ENCODE measurements around the gene ANXA6. TPM values are rescaled to one million over a fixed set of nuclear protein-coding genes. Genes with fewer than 3 reads are reported as not detected.

ANXA6 gene
- polyA plus RNA-seq, 1 donor = 325 TPM

DNA sequence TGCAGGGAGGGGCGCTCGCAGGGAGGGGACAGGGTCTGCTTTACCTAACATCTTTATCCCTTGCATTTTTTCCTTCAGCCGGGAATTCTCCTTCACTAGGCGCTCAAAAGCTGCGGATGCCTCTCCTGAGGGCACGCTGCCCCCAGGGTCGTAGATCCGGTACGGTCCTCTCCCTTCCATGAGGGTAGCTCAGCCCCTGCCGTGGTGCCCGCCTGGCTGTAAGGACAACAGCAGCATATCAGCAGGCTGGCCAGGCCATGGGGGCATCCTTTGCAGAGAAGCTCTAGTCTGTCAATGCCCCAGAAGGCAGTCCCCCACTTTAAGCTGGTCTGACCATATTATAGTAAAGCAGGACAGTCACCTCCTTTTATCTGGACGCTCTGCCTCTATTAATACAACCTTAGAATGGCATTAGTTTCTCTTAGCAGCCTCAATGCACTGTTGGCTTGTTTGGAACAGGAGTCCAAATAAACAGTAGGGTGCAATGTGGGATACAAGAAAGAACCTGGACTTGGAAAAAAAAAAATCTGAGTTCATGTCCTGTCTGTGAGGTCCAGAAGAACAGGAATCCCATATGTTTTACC is 92.6 kb downstream of the ANXA6 start:
- no peak for DNase-seq (ENCODE audit: low read depth)

DNA sequence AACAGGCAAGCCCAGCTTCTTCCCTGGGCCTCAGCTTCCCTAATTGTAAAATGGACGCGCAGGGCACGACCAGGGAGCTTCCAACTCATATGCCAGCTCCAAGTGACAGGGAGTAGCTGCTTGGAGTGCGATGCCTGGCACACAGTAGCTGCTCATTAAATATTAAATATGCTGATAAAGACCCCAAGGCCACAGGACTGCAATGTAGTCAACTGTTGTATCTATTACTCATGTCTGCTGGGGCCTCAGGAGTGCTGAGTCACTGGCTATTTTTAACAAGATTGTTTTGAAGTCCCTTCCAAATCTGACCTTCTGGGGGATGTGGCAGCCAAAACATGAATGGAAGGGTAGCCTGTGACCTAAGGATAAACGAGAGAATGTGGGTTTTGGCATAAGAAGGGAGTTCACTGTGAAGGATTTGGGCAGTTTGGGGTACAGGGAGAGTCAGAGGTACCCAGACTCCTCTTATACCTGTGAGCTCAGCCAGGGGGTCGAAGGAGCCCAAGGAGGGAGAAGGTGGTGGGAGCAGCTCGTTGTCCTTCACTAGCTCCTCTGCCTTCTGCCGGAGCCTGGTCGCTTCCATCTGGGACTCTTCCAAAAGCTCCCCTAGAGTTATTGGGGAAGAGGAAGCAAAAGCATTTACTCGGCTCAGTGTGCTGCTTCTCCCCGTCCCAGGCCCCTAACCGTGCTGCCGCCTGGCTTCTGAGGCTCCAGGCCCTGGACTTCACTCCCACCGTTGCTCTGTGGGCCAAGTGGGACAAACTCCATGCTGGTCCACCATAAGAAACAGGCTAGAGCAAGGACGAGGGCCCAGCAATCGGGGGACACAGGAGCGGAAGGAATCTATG is 94.2 kb downstream of the ANXA6 start:
- DNase-seq (ENCODE audit: low read depth) = no peak

DNA sequence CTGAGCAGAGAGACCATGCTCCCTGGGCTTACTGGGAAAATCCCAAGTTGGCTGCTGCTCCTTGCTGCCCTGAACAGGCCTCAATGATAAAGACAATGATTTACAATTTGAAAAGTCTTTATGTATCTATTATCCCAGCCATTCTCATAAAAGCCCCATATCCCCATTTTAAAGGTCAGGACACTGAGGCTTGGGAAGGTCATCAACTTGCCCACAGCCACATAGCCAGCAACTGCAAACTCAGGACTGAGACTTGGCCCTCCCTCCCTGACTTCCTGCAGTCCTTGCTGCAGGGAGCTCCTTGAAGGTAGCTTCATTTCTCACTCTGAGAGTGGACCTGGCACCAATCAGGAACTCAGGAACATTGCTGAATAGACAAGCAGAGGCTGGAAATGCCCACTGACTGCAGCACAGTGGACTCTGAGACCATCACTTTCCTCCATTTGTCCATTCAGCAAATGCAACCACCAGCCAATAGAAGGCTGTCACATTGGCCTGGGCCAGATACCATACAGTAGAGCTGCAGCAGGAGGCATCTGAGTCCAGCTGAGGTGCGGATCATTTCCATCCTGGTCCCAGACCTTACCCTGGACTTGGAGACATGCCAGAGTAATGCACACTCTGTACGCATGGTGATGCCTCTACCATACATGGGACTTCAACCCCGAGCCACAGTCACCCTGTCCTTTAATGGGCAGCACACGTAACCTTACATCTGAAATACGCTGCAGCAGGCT is 95.0 kb downstream of the ANXA6 start:
- no peak for DNase-seq (ENCODE audit: low read depth)

DNA sequence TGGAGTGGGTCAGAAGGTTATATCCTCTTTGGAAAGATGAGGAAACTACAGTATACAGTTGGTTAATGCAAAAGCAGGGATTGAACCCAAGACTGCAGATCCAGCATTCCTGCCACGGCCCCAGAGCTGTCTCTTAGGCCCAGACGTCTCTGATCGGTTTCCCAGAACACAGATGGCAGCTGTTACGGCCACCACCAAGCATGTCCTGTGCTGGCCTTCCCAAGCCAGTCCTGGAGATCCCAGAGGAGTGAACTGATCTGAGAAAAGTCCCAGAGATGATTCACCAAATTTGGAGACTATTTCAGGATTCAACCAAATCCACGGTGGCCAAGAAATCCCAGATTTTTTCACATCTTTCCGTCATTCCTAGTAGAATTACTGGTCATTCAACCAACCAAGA is 96.8 kb downstream of the ANXA6 start:
- no peak for DNase-seq (ENCODE audit: low read depth)

DNA sequence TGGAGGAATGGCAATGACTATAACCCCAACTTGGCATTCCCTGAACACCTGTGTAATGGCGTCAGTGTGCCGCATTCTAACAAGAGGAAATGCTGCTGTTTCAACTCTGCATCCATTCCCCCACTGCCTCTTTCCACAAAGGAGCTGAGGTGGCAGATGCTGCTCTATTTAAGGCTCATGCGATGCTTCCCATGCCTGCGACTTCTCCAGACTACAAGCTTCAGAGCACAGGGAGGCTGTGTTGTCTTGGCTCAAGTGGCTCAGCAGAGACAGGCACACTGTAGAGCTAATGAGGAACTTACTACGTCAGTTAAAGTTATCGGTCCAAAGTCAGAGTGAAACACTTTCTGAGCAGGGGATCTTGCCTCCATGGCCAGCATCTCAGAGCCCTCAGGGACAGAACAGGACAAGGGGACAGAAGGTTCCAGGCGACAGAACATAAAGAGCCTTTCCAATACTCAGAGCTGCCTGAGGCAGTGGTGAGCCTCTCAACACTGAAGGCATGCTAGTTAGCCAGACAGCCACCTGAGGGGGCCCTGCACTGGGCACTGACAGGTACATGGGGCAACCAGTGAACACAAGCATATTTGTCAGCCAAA is 98.6 kb downstream of the ANXA6 start:
- DNase-seq (ENCODE audit: low read depth) = no peak

DNA sequence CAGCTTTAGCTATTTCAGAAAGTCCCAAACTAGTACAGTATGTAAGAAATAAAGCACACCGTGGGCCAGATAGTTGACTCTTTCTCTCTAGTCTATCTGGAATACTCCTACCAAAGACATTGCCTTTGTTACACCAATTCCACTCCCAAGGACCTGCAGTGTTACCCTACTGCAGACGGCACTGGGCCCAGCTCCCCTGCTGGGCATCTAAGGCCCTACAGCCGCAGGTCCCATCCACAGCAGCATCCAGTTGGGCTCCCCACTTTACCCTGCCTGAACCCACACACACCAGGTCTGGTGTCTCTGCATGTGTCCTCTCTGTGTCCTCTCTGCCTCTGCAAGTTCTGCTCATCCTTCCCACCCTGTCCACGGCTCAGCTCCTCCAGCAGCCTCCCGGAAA is 99.3 kb downstream of the ANXA6 start:
- DNase-seq (ENCODE audit: low read depth) = no peak

DNA sequence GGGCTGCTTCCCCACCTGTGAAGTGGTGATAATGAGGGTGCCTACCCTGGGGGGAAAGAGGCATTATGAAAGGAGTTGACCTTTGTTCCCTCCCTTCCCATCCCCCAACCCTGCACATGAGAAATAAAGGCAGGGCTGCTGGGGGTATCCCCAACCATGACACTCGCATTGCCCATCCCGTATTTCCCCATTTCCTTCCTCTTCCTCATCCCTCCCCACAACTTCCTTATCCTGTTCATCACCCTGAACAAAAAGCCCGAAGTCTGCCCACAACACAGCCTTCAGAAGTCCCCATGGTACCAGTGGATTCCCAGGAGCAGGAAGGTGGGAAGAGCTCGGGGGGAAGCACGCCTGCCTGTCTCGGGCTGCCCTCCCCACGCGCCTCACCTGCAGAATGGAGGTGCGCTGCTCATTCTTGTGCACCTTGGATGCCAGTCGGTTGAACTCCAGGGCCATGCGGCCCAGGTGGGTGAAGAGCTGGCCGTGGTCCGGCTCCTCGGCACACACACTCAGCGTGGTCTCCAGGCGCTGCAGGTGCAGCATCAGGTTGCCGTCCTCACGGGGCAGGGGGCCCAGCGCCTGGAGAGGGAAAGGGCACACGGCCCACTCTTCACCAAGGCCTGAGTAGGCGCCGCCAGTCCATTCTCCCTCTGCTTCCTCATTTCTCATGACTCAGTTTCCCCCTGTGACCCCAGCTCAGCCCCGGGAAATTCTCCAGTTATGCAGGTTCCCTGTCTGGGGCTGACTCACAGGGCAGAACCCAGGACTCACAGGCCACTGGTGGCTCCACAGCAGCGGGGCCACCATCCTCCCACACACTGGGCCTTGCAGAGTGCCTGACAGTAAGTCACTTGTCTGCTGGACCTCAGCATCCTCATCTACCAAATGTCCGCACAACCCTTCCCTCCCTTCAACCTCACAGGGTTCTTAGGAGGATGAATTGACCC is 100.9 kb downstream of the ANXA6 start:
- DNase-seq (ENCODE audit: low read depth) = no peak

DNA sequence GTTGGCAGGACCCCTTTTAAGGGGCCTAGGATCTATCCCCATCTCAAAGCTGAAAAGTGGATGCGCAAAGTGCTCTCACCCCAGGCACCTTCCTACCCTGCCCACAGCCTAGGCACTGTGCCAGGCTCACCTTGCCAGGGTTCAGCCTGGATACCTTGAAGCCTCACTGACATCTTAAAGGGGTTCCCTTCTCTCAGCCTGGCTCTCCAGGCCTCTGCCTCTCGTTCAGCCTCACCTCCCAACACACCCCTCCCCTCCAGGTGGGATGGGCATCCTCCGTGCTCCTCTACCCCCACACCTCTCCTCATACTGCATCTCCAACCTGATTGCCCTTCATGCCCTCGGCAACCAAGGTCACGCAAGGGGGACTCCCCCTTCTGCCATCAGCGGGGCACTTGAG is 102.2 kb downstream of the ANXA6 start:
- no peak for DNase-seq (ENCODE audit: low read depth)

DNA sequence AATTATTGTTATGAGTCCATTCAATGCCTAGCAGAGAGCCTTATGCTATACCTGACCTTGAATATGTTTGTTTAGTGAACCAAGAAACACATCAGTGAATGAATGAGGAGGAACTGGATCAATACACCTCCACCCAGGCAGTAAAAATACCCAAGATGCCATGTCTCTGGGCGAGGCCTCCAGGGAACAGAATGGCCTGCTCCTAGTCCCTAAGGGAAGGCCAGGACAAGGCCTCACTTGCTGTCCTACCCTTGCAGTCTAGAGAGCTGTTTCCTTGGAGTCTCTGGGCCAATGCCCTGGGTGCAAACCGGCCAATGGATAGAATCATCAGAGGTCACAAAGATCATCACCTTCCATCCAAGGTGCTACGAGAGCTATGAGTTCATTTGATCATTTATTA is 102.9 kb downstream of the ANXA6 start:
- no peak for DNase-seq (ENCODE audit: low read depth)

DNA sequence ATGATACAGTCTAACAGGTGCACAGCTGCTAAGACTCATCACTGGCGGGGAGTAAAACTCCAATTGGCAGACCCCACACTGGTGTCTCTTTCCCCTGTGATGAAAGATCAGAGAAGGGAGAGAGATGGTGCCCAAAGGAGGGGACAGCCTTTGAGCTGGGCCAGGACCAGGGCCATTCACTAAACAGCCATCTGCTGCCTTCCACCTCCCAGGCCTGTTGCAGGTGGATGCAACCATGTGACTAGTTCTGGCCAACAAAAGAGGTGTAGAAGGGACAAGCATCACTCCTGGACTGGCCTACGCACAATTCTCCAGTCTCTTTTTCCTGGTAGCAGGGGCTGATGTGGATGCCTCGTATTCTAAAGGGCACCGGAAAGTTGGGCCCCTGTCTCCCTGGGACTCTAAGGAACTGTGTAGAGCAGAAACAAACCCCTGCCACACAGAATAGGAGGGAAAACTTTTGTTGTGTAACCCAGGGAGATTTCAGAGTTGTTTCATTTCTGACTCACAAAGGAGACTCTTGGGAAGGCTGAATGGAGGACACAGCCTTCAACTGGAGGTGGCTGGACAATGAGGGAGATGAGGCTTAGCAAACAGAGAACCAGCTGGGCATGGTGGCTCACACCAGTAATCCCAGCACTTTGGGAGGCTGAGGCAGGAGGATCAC is 103.7 kb downstream of the ANXA6 start:
- no peak for DNase-seq (ENCODE audit: low read depth)

DNA sequence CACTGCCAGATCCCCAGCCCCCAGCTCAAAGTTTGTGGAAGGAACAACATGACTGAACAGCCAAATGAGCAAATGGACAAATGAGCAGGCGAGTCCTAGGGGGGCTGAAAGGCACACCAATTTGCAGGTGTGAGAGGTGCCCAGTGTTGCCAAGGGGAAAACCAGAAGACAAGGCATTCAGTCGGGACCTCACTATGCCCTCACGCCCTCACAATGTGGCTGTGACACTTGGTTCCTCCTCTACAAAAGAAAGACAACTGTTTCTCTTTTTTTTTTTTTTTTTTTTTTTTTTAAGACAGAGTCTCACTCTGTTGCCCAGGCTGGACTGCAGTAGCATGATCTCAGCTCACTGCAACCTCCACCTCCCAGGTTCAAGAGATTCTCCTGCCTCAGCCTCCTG is 104.7 kb downstream of the ANXA6 start:
- DNase-seq (ENCODE audit: low read depth) = no peak

DNA sequence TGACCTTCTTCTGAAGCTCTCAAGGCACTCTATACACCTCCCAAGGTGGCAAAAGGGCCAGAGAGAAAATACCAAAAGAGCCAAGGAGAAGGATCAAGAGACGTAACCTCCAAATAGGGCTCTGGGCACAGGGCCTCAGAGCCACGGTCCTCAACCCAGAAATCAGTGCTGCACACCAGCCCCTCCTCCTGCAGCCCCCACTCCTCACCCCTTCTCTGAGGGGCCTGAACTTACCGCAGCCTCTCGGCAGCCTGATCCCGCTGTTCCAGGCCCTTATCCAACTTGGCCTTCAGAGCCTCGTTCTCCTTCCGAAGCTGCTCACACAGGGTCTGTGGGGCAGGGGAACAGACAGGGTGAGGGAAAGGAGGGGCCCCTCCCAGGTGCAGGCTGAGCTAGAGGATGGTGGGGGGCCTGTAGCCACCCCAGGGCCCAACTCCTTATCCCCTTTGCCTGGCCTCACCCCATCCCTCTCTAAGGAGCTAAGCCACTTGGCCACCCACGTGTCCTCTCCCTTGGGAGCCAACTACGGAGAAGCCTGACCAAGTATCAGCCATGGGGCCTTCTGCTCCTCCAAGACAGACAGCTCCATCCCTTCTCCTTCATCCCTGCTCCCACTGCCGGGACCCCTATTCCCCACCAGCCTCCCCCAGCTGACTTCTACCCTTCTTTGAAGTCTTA is 105.5 kb downstream of the ANXA6 start:
- no peak for DNase-seq (ENCODE audit: low read depth)

DNA sequence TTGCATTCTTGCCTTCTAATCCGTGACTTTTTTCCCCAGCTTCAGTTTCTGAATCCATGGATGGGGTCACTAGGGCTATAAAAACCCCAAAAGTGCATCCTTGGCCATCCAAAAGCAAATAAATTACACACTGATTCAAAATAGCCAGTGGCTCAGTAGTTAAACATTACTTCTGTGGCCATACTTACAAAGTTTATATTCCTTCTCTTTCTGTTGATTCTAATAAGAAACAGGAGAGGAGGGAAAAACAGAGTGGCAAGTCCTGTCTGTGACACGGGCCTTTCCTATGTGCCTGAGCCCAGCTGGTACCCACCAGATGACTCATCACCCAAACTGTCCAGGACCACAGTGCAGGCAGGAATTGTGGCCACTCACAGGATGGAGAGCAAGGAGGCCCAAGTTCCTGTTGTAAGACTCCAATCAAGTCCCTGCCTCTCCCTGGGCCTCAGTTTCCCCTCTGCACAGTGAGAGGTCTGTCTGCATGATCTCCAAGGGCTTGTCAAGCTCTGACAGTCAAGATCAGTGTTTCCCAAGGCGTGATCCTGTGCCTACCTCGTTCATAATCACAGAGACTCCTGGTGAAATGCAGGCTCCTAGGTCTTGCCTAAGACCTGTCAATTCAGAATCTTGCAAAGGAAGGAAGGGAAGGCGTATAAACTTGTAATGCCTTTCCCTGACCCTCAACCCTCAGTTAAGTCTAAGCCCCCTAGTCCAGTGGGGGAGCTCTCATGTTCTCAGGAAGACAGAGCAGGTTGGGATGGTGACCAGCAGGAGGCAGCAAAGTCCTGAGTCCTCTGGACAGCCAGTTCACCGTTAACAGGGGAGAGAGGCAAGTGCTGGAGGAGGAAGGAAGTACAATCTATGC is 106.3 kb downstream of the ANXA6 start:
- DNase-seq (ENCODE audit: low read depth) = no peak

Other genes with a start within 250 kb of the ANXA6 start
- 45.0 TPM for gene GPX3, start 137.2 kb downstream of the ANXA6 start, polyA plus RNA-seq (ENCODE audit: insufficient read length)
- 84.6 TPM for gene TNIP1, start 76.7 kb downstream of the ANXA6 start, polyA plus RNA-seq (ENCODE audit: insufficient read length)
- 110 TPM for gene CCDC69, start 66.3 kb upstream of the ANXA6 start, polyA plus RNA-seq (ENCODE audit: insufficient read length)
- gene GM2A, start 95.4 kb upstream of the ANXA6 start, polyA plus RNA-seq (ENCODE audit: insufficient read length) = 19.0 TPM
- not detected for gene SLC36A3, start 146.0 kb upstream of the ANXA6 start, polyA plus RNA-seq (ENCODE audit: insufficient read length)
- gene SLC36A2, start 189.8 kb upstream of the ANXA6 start, polyA plus RNA-seq (ENCODE audit: insufficient read length) = 0.62 TPM

Data from forelimb muscle (tissue), 1 donor.